Gastroesophageal sphincter (tissue), 3 donors: Measurements from ENCODE around the gene CCDC33.

Experiments used
- EP300 ChIP-seq: sonication (generic); formaldehyde crosslinking; IDR thresholded peaks from one replicate; pipeline ENCODE4 v1.6.1; 2017; ENCODE audit warnings: antibody characterized with exemption, mild to moderate bottlenecking
- POLR2A ChIP-seq, 2 donors: fragments of 450-650 bp; IDR thresholded peaks; one replicate each; pipeline ENCODE4 v1.6.1; 2017; ENCODE audit warnings: antibody characterized with exemption in 2 of 2, mild to moderate bottlenecking in 2 of 2, moderate library complexity in 1 of 2
- POLR2AphosphoS5 ChIP-seq: sonication (generic); formaldehyde crosslinking; IDR thresholded peaks from one replicate; pipeline ENCODE4 v1.6.1; 2017; ENCODE audit warnings: antibody characterized with exemption
- TF ChIP-seq, protein P1 (sequence below), 4 experiments: fragments of 200-600 bp in 2 of 4; fragments of 450-650 bp in 2 of 4; sonication (generic) in 1 of 4; IDR thresholded peaks; one replicate each; pipeline ENCODE4 v1.5.1; 2017 to 2019; ENCODE audit warnings: antibody characterized with exemption in 4 of 4, mild to moderate bottlenecking in 2 of 4, moderate library complexity in 2 of 4

GRCh38 chr15:74197176-74197965 is 38.8 kb upstream of the CCDC33 start:
- no peak for TF ChIP-seq POLR2A (IDR thresholded peaks at IDR 0.05)
- TF ChIP-seq POLR2AphosphoS5, result no peak
- no peak for TF ChIP-seq EP300
- TF ChIP-seq, protein P1, sequence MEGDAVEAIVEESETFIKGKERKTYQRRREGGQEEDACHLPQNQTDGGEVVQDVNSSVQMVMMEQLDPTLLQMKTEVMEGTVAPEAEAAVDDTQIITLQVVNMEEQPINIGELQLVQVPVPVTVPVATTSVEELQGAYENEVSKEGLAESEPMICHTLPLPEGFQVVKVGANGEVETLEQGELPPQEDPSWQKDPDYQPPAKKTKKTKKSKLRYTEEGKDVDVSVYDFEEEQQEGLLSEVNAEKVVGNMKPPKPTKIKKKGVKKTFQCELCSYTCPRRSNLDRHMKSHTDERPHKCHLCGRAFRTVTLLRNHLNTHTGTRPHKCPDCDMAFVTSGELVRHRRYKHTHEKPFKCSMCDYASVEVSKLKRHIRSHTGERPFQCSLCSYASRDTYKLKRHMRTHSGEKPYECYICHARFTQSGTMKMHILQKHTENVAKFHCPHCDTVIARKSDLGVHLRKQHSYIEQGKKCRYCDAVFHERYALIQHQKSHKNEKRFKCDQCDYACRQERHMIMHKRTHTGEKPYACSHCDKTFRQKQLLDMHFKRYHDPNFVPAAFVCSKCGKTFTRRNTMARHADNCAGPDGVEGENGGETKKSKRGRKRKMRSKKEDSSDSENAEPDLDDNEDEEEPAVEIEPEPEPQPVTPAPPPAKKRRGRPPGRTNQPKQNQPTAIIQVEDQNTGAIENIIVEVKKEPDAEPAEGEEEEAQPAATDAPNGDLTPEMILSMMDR (IDR thresholded peaks at IDR 0.05), result no peak
